ENCODE data around the gene LAMTOR4.

LAMTOR4 gene

DNA sequence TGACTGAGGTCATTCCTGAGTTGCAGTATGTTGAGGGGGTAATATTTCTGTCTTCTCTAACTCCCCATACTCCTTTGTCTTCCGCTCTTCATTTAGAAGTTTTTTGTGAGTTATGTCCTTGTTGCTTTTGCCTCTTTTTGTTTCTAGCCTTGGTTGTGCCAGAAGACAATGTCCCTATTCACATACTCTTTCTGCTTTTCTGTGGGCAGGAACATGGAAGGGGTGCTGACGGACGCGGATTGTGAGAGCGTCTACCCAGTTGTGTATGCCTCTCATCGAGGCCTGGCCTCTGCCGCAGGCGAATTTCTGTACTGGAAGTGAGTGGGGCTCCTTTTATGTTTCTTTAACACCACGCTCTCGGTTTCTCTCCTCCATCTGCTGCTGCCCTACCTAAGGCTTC, 49.5 kb downstream of the LAMTOR4 start:
- intact Hi-C loops (cut with DNase I; ENCODE audit: low total_unique reads) = no loop called here
- DNase-seq = no peak
- Histone ChIP-seq H3K36me3 (no peaks in the 10 kb centered on the region), H3K9me3 (no peaks in the 10 kb centered on the region), H3K27ac (no peak overlapping the region), H3K4me1 (no peaks in the 10 kb centered on the region), H3K27me3 (no peaks in the 10 kb centered on the region), H3K4me3 (no peak overlapping the region)
- no peak for TF ChIP-seq CTCF (IDR thresholded peaks at IDR 0.05)

DNA sequence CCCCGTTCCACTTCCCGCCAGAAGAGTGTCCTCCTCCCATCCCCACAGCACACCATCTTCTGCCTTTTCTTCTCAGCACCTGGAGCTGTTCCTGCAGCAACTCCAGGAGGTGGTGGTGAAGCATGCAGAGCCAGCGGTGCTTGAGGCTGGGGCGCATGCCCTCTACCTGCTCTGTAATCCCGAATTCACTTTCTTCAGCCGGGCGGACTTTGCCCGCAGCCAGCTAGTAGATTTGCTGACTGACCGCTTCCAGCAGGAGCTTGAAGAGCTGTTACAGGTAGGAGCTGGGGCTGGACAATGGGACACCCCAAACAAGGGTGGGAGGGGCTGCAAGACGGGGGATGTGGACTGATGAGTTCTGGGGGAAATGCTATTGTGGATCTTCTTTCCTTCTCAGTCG, 52.0 kb downstream of the LAMTOR4 start:
- H3K4me3 ChIP-seq = no peak overlapping the region
- H3K27ac ChIP-seq = no peak overlapping the region
- no peaks in the 10 kb centered on the region for H3K27me3 ChIP-seq
- H3K4me1 ChIP-seq = no peaks in the 10 kb centered on the region
- no peak for TF ChIP-seq CTCF (IDR thresholded peaks at IDR 0.05)
- DNase-seq = no peak
- no peaks in the 10 kb centered on the region for H3K9me3 ChIP-seq
- no peaks in the 10 kb centered on the region for H3K36me3 ChIP-seq
- intact Hi-C loops (cut with DNase I; ENCODE audit: low total_unique reads) = no loop called here
